OCI-LY7 (cell line): ENCODE data around the gene DGCR2.

Experiments
- EZH2phosphoT487 ChIP-seq: fragments of 200-600 bp; sonication (generic); IDR thresholded peaks from 2 replicates; pipeline ENCODE4 v1.6.1; 2018; ENCODE audit warnings: low read depth, borderline replicate concordance, mild to moderate bottlenecking, mixed run types, antibody characterized with exemption, low read length, moderate library complexity, mixed read lengths
- TF ChIP-seq, protein P1 (sequence below): fragments of 200-600 bp; sonication (generic); conservative IDR thresholded peaks from 2 replicates; pipeline ENCODE4 v1.5.1; 2014; ENCODE audit warnings: mild to moderate bottlenecking, antibody characterized with exemption, low read length, moderate library complexity, mixed read lengths

DNA sequence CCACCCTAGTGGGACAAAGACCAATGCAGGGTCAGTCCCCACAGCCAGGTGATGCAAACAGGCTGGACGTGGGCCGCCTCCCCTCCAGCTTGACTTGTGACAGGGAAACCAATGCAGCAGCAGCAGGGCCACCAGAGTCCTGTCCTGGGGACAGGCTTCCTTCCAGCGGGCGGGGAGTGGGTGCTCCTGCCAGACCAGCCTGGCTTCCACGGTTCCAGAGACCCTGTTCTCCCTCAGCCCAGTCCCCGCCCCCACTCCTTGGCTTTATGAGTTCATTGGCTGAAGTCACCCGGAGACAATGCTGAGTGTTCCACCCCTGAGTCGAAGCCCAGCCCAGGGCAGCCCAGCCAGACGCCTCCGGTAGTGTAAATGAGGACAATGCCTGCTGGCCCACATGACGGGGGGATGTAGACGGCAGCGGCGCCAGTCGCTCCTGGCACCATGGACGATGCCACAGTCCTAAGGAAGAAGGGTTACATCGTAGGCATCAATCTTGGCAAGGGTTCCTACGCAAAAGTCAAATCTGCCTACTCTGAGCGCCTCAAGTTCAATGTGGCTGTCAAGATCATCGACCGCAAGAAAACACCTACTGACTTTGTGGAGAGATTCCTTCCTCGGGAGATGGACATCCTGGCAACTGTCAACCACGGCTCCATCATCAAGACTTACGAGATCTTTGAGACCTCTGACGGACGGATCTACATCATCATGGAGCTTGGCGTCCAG, 8.9 kb upstream of the DGCR2 start, which contains the start of gene TSSK2:
- no peak for TF ChIP-seq EZH2phosphoT487
- TF ChIP-seq, protein P1, sequence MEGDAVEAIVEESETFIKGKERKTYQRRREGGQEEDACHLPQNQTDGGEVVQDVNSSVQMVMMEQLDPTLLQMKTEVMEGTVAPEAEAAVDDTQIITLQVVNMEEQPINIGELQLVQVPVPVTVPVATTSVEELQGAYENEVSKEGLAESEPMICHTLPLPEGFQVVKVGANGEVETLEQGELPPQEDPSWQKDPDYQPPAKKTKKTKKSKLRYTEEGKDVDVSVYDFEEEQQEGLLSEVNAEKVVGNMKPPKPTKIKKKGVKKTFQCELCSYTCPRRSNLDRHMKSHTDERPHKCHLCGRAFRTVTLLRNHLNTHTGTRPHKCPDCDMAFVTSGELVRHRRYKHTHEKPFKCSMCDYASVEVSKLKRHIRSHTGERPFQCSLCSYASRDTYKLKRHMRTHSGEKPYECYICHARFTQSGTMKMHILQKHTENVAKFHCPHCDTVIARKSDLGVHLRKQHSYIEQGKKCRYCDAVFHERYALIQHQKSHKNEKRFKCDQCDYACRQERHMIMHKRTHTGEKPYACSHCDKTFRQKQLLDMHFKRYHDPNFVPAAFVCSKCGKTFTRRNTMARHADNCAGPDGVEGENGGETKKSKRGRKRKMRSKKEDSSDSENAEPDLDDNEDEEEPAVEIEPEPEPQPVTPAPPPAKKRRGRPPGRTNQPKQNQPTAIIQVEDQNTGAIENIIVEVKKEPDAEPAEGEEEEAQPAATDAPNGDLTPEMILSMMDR = no peak
